NCI-H446 treated with DMSO at 0.1 percent for 48 hours (cell line): ENCODE data around the gene ZNF814.
A peak's percentile ranks its signal among the peaks of the same experiment; 100 is the strongest.
"Not testable (repeated sequence)": the region's sequence is repeated elsewhere in the genome, so short reads cannot be mapped to it uniquely, and the experiment has no call there.

Experiments used
- DNase-seq: peaks from one replicate; lab custom pipeline; 2025; lab: John Stamatoyannopoulos, UW

Gene ZNF814

GRCh38 chr19:57888560-57889231, at the start of gene ZNF814:
ZNF814 (minus strand) TSS chr19:57889037; CDS start chr19:57888802, 235 bp downstream.
- DNase-seq, result no peak

- no peak for DNase-seq
Observed at GRCh38 chr19:57935731-57936130, 46.9 kb upstream of the ZNF814 start.

GRCh38 chr19:57934820-57935665, 46.2 kb upstream of the ZNF814 start, which contains the start of gene ZNF418:
ZNF418 (minus strand) TSS chr19:57935402; CDS start chr19:57933822, 1,580 bp downstream.
- no peak for DNase-seq

GRCh38 chr19:57927587-57927986, 38.8 kb upstream of the ZNF814 start:
- no peak for DNase-seq

GRCh38 chr19:57916168-57916995, 27.5 kb upstream of the ZNF814 start, which contains the start of gene ZNF417:
ZNF417 (minus strand) TSS chr19:57916592; CDS start chr19:57916411, 181 bp downstream.
- peak; percentile 92 for DNase-seq

- DNase-seq, result no peak
Observed at GRCh38 chr19:57914531-57914930, 25.7 kb upstream of the ZNF814 start.

- no peak for DNase-seq
Observed at GRCh38 chr19:57907394-57907793, 18.6 kb upstream of the ZNF814 start.

GRCh38 chr19:57905258-57905657, 16.4 kb upstream of the ZNF814 start:
- DNase-seq, result no peak

GRCh38 chr19:57903618-57904184, 14.9 kb upstream of the ZNF814 start:
- DNase-seq, result no peak

GRCh38 chr19:57900311-57900710, 11.5 kb upstream of the ZNF814 start:
- DNase-seq, result no peak

- DNase-seq, result not testable (repeated sequence)
Observed at GRCh38 chr19:57890706-57891105, 1.9 kb upstream of the ZNF814 start.

- DNase-seq, result no peak
Observed at GRCh38 chr19:57888107-57888559, 704 bp downstream of the ZNF814 start.

- DNase-seq, result no peak
Observed at GRCh38 chr19:57887195-57887941, 1.5 kb downstream of the ZNF814 start.

- DNase-seq, result no peak
Observed at GRCh38 chr19:57886046-57886445, 2.8 kb downstream of the ZNF814 start.

GRCh38 chr19:57873883-57874799, 14.7 kb downstream of the ZNF814 start:
- DNase-seq, result not testable (repeated sequence)

- DNase-seq, result no peak
Observed at GRCh38 chr19:57872450-57872849, 16.4 kb downstream of the ZNF814 start.

- no peak for DNase-seq
Observed at GRCh38 chr19:57870225-57870624, 18.6 kb downstream of the ZNF814 start.

GRCh38 chr19:57869655-57870054, 19.2 kb downstream of the ZNF814 start:
- DNase-seq, result not testable (repeated sequence)

GRCh38 chr19:57867868-57868492, 20.9 kb downstream of the ZNF814 start:
- DNase-seq, result no peak
